Mucosa of descending colon (tissue), 3 donors: ENCODE measurements around the gene UBXN7. TPM values are rescaled to one million over a fixed set of nuclear protein-coding genes. Genes with fewer than 3 reads are reported as not detected.

Experiments used
- ATAC-seq: fragments of 200-7000 bp; cut with Tn5 transposase; one replicate; pipeline ENCODE4 v1.9.1; 2020; ENCODE audit warnings: mild to moderate bottlenecking, moderate library complexity
- DNase-seq, 3 donors: peaks; one replicate each; pipeline ENCODE4 v3.0.0-alpha.2; 2020
- H3K36me3 ChIP-seq: fragments of 200-600 bp; one replicate; pipeline ENCODE4 v1.8.0; 2021; ENCODE audit warnings: low read depth, mild to moderate bottlenecking
- H3K4me1 ChIP-seq: fragments of 200-600 bp; one replicate; pipeline ENCODE4 v1.8.0; 2021; ENCODE audit warnings: low read depth, mild to moderate bottlenecking
- H3K4me3 ChIP-seq: fragments of 200-600 bp; one replicate; pipeline ENCODE4 v1.8.0; 2021; ENCODE audit warnings: mild to moderate bottlenecking
- H3K9me3 ChIP-seq: fragments of 200-600 bp; one replicate; pipeline ENCODE4 v1.8.0; 2021; ENCODE audit warnings: mild to moderate bottlenecking
- CTCF ChIP-seq: fragments of 200-600 bp; IDR thresholded peaks from one replicate; pipeline ENCODE4 v1.8.0; 2022; ENCODE audit warnings: antibody characterized with exemption, mild to moderate bottlenecking
- intact Hi-C, 2 donors: fragments of 100-400 bp; cut with DNase I in 1 of 2; cut with micrococcal nuclease in 1 of 2; formaldehyde crosslinking; loops; one replicate each; pipeline versions ENCODE4 v1.11.0 to v1.11.1; 2022; cut with DNase I, micrococcal nuclease
- total RNA-seq, 3 donors: library from RNA; stranded (reverse); fragmentation: NEBNext Ultra II Directional in 2 of 3; extraction: Animal tissue kit (Norgen Biotek cat#: 25700) in 2 of 3; gene quantifications; one replicate each; pipeline versions ENCODE4 v1.2.1 to v1.2.4, GENCODE V29; 2021 to 2023
- donor health status: DM: no; HTN: no; CAD: no; lungs with moderate emphysema.
- donor health status: DM: no; HTN: no; CAD: no.
- donor health status: DM: no; HTN: yes; CAD: no.

UBXN7 gene
- total RNA-seq, 3 donors from 2014 or later, result 23.1 to 74.8 (median 43.9) TPM

- Histone ChIP-seq H3K36me3 (no peaks in the 10 kb centered on the region), H3K4me1 (no peaks in the 10 kb centered on the region), H3K4me3 (no peak overlapping the region), H3K9me3 (no peaks in the 10 kb centered on the region)
- TF ChIP-seq CTCF, result no peak
- ATAC-seq (no peak), DNase-seq (no peak)
- intact Hi-C loops, result no loop called here
These were observed 23.5 kb downstream of the UBXN7 start for GRCh38 chr3:196408565-196409300.

- no peak for ATAC-seq
- intact Hi-C loops, result no loop called here
- no peak for TF ChIP-seq CTCF
- Histone ChIP-seq H3K9me3 (no peaks in the 10 kb centered on the region), H3K4me3 (no peak overlapping the region), H3K36me3 (no peaks in the 10 kb centered on the region), H3K4me1 (no peaks in the 10 kb centered on the region)
- DNase-seq, result no peak
These were observed 25.3 kb downstream of the UBXN7 start for GRCh38 chr3:196406811-196407470.

- Histone ChIP-seq H3K4me1 (no peaks in the 10 kb centered on the region), H3K4me3 (no peak overlapping the region), H3K9me3 (no peaks in the 10 kb centered on the region), H3K36me3 (no peaks in the 10 kb centered on the region)
- DNase-seq (peak in 1 of 3 donors; percentile 38), ATAC-seq (peak; percentile 94)
- no peak for TF ChIP-seq CTCF
- intact Hi-C loops, result no loop called here
These were observed 31.9 kb downstream of the UBXN7 start for GRCh38 chr3:196400331-196400730.

- TF ChIP-seq CTCF, result no peak
- no peaks in the 10 kb centered on the region for H3K4me1 ChIP-seq
- intact Hi-C loops, result no loop called here
- no peaks in the 10 kb centered on the region for H3K36me3 ChIP-seq
- no peaks in the 10 kb centered on the region for H3K9me3 ChIP-seq
- no peak overlapping the region for H3K4me3 ChIP-seq
- DNase-seq, result no peak
- ATAC-seq, result no peak
These were observed 32.7 kb downstream of the UBXN7 start for GRCh38 chr3:196399485-196399945.

GRCh38 chr3:196398782-196399181, 33.4 kb downstream of the UBXN7 start:
- no peak for TF ChIP-seq CTCF
- no peaks in the 10 kb centered on the region for H3K9me3 ChIP-seq
- intact Hi-C loops, result no loop called here
- H3K4me3 ChIP-seq, result no peak overlapping the region
- no peak for DNase-seq
- H3K4me1 ChIP-seq, result no peaks in the 10 kb centered on the region
- ATAC-seq, result no peak
- H3K36me3 ChIP-seq, result no peaks in the 10 kb centered on the region
